GM18498 (cell line): ENCODE data around the gene ABRACL.

ENCODE experiments used
- ATAC-seq: cut with Tn5 transposase; IDR thresholded peaks from one replicate; pipeline ENCODE4 v1.9.1; 2021; ENCODE audit warnings: mild to moderate bottlenecking, moderate library complexity; ENCODE audit not compliant: unreplicated experiment

ABRACL gene

DNA sequence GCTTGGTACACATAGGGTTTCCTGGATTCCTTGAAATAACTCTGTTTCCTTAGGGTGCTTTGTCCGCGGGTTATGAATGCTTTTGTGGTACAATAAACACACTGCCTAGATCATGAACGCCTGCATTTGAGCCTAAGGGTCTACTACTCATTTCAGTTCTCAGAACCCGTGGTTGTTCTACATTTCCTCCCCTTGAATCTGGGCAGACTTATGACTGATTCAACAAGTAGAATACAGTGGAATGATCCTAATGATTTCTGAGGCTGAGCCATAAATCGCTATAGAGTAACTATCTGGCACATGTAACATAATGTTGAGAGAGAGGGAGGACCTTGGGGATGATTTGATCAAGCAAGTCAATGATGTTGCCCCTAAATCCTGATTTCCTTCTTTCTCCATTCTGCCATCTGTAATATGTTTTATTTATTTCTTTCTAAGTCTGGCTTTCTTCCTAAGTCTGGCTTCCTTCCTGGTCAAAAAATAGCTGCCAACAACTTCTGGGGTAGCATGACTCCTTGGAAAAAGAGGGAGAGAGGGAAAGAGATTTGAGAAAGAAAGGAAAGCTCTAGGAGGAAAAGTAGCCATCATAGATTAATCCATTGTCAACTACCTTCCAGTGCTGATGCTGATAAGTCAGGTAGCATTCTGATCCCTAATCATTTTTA is 23.0 kb downstream of the ABRACL start:
- ATAC-seq: no peak

GRCh38 chr6:139053382-139053781 is 24.8 kb downstream of the ABRACL start:
- ATAC-seq: no peak

DNA sequence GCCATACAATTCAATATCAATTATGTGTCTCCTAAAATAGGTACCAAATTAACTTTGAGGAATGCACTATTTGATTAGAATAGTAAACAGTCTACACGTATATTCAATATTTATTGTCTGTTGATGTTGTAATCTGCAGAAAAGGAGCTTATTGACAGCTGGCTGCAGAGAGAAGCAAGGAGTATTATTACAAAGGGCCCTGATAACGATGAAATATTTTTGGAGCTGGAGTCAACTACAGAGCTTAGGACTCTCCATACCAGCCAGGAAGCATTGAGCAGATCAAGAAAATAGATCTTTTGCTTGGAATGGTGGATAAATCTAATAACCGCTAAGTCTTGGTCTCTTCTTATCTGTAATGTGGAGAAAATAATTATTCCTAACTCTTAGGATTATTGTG is 25.5 kb downstream of the ABRACL start:
- no peak for ATAC-seq

DNA sequence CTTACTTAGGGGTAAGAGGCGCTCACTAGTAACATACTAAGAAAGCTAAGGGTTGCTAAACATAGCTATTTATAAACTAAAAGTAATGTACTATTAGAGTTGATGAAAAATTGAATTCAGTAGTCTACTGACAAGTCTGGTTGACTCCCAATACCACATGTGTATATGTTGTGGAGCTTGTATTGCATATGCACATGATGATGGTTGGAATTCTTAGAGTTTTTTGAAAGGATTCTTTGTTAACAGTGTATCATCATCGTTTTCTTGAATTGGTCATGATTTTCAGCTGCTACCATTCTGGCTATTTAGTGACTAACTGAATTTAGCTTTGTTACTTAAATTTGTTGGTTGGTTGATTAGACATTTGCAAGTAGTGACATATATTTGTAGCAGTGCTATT is 27.2 kb downstream of the ABRACL start:
- ATAC-seq: no peak

DNA sequence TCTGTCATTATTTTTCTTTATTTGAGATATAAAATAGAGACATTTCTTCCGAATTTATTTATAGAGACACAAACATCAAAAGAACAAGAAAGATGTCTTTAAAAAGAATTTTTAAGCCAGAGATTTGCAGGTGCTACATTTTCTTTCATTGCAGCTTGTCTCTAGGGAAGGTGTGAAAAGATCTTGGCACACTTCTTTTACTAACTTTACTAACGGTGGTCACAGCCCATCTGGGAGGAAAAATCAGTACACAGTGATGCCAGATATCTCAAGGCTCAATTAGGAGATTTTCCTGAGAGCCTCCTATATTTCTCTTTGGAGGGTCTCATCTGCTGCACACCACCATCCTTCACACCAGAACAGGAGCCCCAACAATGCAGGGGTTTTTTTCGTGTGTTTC is 29.5 kb downstream of the ABRACL start:
- ATAC-seq: no peak

DNA sequence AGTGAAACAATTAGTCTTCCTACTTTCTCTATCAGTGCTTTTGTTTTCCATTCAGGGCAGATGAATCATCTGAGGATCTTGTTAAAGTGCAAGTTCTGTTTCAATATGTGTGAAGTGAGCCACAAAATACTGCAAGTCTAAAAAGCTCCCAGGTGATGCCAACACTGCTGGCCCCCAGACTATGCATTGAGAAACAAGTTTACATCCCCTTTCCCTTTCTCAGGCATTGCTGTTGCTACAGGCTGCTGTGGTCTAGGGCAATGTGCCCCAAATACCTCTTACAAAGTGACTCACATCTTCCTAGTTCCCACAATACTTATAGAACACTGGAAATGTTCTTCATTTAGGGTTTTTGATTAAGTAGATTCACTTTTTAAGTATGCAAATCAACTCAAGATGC is 31.8 kb downstream of the ABRACL start:
- no peak for ATAC-seq

- no peak for ATAC-seq
These were observed 34.5 kb downstream of the ABRACL start for GRCh38 chr6:139062932-139063646.

DNA sequence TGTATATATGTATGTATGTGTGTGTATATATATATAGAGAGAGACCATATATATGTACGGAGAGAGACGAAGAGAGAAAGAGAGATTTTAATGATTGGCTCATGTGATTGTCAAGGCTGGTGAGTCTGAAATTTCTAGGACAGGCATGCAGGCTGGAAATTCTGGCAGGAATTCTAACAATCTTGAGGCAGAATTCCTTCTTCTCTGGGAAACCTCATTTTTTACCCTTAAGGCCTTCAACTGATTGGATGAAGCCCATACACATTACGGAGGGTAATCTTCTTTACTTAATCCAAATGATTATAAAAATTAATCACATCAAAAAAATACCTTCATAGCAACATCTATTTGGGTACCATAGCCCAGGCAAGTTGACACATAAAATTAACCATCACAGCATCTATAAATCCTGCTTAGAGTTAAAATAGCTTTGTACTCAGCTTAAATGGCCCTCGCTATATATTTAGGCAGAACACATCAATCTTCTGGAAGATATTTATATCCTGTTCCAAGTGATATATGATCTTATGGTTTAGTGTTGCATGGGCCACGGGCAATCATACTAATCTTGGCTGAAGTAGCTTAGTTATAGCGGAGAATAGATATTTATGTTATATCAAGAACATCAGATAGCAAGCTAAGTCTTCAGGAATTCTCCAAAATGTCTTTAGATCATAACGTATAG is 36.6 kb downstream of the ABRACL start:
- ATAC-seq: no peak

GRCh38 chr6:139066080-139066479 is 37.5 kb downstream of the ABRACL start:
- ATAC-seq: no peak

DNA sequence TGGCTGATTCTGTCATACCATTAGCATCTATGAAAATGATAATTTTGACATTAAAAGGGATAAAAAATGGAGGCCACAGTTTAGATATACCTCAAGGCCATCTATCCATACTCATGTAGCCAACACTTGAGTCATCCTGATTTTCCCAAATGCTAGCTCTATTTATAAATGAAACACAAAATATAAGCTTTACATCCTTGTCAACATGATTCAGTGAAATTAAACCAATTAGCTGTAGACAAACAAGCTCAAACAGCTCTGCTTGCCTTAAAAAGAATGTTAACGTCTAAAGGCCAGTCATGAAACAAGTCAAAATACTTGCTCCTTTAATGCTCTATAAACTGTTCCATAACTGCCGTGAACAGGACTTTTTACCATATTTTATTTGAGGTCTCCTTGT is 40.3 kb downstream of the ABRACL start:
- no peak for ATAC-seq

- no peak for ATAC-seq
These were observed 44.6 kb downstream of the ABRACL start for GRCh38 chr6:139073118-139073517.

DNA sequence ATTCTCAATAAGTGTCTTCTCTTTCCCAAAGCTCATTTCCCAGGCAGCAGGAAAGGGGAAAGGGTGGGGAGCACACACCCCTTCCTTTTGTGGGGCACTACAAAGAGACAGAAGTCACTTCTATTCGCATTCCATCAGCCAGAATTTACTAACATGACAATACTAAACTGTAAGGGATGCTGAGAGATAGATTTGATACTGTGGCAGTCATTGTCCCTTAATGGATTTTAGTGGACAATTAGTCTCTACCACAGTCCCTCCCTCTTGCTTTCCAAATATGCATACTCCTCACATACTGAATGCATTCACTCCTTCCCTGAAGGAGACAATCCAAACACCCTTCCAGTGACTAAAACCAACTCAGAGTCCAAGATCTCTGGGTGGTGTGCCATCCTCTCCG is 50.5 kb downstream of the ABRACL start:
- ATAC-seq: no peak

- no peak for ATAC-seq
These were observed 51.8 kb downstream of the ABRACL start for GRCh38 chr6:139080255-139080920.

DNA sequence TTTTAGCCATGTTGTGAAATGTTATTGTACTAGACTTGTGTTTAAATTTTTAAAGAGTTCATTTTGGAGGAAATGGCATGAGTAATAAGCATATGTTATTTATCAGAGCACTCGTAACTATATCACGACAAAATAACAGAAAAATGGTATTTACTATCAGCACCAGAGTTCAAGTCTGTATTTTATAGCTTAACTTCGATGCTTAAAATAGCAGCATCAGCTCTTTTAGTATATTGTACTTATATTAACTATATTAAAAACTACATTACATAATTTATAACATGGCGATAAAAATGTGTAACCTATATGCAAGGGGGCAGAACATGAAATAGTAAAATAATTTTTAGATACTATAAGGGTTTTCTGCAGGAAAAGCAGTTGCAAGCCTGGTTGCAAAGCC is 52.9 kb downstream of the ABRACL start:
- no peak for ATAC-seq

DNA sequence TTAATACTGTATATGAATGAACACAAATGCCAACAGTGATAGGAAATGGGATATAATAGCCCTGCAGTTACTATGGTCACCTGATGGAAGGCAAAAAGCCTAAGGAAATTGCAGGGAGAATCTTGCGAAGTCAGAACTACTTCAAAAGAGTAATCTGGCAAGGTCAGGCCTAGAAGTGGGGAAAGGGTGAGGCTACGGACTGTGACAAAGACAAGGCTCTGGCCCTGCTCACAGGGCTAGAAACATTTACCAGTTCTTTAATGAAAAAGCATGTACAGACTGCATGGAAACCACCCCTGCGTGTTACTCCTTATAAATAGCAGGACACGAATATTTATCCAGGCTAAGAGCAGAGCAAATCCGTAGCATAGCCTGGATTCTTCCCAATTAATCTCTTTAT is 53.8 kb downstream of the ABRACL start:
- no peak for ATAC-seq

GRCh38 chr6:139091826-139092225 is 63.3 kb downstream of the ABRACL start:
- ATAC-seq: no peak
